GM12865 (cell line): Measurements from ENCODE around the gene ITPRIP.

Source experiments
- DNase-seq: peaks from one replicate; pipeline ENCODE4 v3.0.0; 2010; ENCODE audit warnings: low read depth
- H3K4me3 ChIP-seq: 2 replicates; pipeline ENCODE4 v1.5.1; 2011; ENCODE audit warnings: mild to moderate bottlenecking, low read depth, low read length, control low read depth
- CTCF ChIP-seq: IDR thresholded peaks from 2 replicates; pipeline ENCODE4 v1.5.1; 2011; ENCODE audit warnings: low read length, control low read depth, low read depth, inconsistent platforms; ENCODE audit not compliant: insufficient read depth; ENCODE audit errors: missing control alignments

Gene ITPRIP

GRCh38 chr10:104334965-104335650, 3.2 kb downstream of the ITPRIP start:
- no peak overlapping the region for H3K4me3 ChIP-seq
- TF ChIP-seq CTCF: no peak
- no peak for DNase-seq

GRCh38 chr10:104334561-104334960, 3.7 kb downstream of the ITPRIP start:
- TF ChIP-seq CTCF: no peak
- H3K4me3 ChIP-seq: no peak overlapping the region
- DNase-seq: no peak

- no peak overlapping the region for H3K4me3 ChIP-seq
- TF ChIP-seq CTCF: no peak
- no peak for DNase-seq
Observed at GRCh38 chr10:104333728-104334373, 4.4 kb downstream of the ITPRIP start.

GRCh38 chr10:104333032-104333727, 5.1 kb downstream of the ITPRIP start:
- no peak overlapping the region for H3K4me3 ChIP-seq
- DNase-seq: no peak
- TF ChIP-seq CTCF: no peak

- TF ChIP-seq CTCF: no peak
- H3K4me3 ChIP-seq: no peak overlapping the region
- no peak for DNase-seq
Observed at GRCh38 chr10:104332243-104333031, 5.8 kb downstream of the ITPRIP start.

GRCh38 chr10:104331208-104331838, 6.9 kb downstream of the ITPRIP start:
- H3K4me3 ChIP-seq: no peak overlapping the region
- TF ChIP-seq CTCF: no peak
- DNase-seq: no peak
